C4-2B (cell line): ENCODE data around the gene VPS13A.

Experiments used
- CTCF ChIP-seq: fragments of 450-650 bp; conservative IDR thresholded peaks from 2 replicates; pipeline ENCODE4 v1.5.1; 2017; ENCODE audit warnings: mild to moderate bottlenecking
- ZFX ChIP-seq: fragments of 450-650 bp; IDR thresholded peaks from 2 replicates; pipeline ENCODE4 v1.6.1; 2017

DNA sequence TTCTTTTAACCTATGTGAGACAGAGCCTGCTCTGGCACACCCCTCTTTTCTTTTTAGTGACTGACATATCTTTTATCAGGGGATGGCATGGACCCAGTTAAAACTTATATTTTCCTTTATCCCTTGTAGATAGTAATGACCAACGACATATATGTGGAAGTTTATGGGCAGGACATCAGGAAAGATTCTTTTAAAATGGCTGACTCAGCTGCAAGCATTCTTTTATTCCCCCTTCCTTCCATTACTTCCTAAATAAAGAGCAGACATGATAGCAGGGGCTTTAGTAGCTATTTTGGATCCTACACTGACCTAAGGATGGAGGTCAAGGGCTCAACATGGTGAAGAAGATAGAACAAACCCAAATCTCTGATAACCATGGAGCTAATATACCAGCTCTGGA, 25.0 kb upstream of the VPS13A start:
- no peak for TF ChIP-seq CTCF
- no peak for TF ChIP-seq ZFX
